HS-27A (cell line): ENCODE data around the gene RABAC1.

Experiments
- DNase-seq: peaks from one replicate; pipeline ENCODE4 v3.0.0-alpha.2; 2012; ENCODE audit warnings: low read depth, missing footprints

Gene RABAC1

DNA sequence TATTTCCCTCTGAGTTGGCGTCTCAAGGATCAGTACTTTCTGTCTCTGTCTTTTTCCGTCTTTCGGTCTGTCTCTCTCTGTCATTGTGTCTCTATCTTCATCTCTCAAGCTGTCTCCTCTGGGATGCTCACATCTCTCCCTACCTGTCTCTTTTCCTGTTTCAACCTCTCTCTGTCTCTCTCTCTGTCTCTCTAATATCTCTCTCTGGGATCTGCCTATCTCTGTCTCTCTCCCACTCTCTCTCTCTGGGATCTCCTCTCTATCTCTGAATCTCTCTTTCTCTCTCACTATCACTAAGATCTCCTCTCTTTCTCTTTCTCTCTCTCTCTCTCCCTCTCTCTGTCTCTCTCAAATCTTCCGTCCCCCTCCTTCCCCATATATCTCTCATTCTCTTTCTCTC is 30.9 kb upstream of the RABAC1 start:
- no peak for DNase-seq

DNA sequence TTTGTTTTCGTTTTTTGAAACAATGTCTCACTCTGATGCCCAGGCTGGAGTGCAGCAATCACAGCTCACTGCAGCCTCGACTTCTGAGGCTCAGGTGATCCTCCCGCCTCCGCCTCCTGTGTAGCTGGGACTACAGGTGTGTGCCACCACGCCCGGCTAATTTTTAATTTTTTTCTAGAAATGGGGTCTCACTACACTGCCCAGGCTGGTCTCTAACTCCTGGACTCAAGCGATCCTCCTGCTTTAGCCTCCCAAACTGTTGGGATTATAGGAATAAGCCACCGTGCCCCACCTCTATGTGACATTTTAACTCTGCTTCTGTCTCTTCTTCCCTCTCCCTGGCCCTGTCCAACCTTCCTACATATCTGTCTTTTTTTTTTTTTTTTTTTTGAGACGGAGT is 29.8 kb upstream of the RABAC1 start:
- DNase-seq, result no peak

DNA sequence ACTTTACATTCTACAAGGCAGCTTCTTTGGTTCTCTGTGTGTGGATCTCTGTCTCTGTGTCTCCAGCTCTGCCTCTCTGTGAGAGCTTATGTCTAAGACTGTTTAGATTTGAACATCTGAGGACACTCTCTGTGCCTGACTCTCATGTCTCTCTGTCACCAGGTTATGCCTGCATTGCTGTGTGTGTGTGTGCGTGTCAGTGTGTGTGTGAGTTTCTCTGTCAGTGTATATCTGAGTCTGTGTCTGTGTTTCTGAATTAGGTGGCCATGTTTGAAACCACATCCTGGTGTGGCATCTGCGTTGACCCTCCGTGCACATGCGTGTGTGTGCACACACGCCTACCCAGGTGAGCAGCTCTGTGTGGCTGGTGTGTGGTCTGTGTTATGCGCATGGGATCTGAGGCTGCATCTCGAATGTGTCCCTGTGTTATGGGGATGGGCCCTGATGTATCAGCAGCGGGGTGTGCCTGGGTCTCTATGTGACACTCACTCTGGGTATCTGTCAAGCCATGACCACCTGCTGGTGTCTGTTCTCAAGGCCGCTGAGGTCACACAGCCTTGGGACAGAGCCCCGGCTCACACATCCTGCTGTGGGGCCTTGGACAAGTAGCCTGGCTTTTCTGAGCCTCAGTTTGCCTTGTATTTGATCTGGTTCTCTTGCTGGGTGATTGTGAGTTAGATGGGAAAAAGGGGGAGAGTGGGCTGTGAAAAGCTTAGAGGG is 28.2 kb upstream of the RABAC1 start:
- no peak for DNase-seq

DNA sequence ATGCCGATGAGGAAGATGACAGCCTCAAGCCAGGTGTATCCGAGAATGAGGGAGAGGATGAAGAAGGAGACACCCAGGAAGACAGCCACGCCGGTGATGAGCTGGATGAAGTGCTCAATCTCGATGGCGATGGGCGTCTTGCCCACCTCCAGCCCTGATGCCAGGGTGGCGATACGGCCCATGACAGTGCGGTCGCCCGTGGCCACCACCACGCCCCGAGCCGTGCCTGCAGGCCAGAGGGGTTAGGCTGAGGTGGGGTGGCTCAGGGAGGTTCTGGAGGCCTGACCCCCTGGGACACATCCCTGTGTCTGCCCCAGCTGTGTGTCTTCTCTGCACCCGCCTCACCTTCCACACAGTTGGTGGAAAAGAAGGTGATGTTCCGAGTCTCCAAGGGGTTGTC is 25.8 kb upstream of the RABAC1 start:
- no peak for DNase-seq

- DNase-seq, result no peak
Observed at GRCh38 chr19:41981724-41982123, 22.6 kb upstream of the RABAC1 start.

DNA sequence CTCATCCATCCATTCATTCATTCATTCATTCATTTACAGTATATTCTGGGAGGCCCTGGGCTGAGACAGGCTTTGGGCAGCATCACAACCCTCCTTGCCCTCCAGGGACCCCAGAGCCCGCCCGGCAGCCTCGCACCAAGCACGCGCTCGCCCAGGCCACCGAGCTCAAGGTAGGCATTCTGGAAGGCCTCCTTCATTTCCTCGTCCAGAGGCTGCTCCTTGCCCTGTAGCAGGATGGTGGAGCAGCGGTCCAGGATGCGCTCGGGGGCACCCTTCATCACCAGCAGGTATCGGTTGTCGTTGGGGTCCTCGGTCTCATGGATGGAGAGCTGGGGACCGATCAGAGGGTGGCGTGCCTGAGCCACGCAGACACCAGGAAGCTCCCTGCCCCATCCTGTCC is 19.3 kb upstream of the RABAC1 start:
- no peak for DNase-seq

- DNase-seq, result no peak
Observed at GRCh38 chr19:41977916-41978315, 18.8 kb upstream of the RABAC1 start.

DNA sequence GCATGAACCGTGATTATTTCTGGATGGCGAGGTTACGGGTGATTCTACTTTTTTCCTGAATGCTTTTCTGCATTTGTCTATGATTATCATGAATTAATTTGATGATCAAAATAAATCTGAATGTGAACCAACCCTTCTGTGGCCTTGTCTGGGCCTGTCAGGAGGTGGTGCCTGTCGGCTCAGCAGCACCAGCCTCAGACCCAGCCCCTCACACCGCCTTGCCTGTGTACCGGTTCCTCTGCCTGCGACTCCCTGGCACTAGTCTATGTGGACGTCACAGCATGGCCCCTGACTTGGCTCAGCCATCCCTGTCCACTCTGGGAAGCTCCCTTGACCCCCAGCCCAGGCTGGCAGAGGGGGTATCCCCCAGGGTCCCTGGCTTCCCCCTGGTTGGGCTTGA is 15.5 kb upstream of the RABAC1 start:
- DNase-seq, result no peak

GRCh38 chr19:41971363-41971762 is 12.2 kb upstream of the RABAC1 start:
- DNase-seq, result no peak

- DNase-seq, result no peak
Observed at GRCh38 chr19:41969772-41970458, 10.8 kb upstream of the RABAC1 start.

- no peak for DNase-seq
Observed at GRCh38 chr19:41968751-41969595, 9.9 kb upstream of the RABAC1 start.

GRCh38 chr19:41967054-41967783 is 8.1 kb upstream of the RABAC1 start:
- DNase-seq, result no peak

GRCh38 chr19:41965106-41965505 is 6.0 kb upstream of the RABAC1 start:
- no peak for DNase-seq

- no peak for DNase-seq
Observed at GRCh38 chr19:41960973-41961372, 1.9 kb upstream of the RABAC1 start.

DNA sequence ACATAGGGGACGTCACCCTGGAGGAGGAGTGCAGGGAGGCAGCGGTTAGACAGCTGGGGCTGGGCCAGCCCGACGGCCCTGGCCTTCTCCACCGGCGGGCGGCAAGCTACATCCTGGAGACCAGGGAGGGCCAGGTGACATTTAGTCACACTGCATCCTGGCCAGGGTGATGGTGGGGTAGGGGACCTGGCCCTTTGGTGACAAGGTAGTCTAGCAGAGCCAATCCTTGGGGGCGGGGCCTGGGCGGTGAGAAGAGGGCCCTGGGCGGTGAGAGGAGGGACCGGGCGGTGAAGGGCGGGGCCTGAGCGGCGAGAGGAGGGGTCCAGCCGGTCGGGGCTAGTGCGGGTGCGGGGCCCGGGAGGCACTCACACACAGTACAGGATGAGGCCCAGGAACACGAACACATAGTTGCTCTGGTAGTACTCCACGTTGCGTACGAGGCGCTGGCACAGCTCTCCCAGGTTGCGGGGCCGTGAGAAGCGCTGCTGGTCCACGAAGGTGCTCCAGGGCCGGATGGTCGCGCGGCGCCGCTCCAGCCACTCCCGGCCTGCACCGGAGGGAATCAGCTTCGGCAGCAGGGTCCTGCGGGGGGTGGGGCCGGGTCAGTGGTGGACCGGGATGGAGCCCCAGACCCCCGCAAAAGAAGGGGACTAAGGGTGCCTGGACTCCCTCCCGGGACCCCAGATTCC is 610 bp downstream of the RABAC1 start:
- DNase-seq, result no peak

DNA sequence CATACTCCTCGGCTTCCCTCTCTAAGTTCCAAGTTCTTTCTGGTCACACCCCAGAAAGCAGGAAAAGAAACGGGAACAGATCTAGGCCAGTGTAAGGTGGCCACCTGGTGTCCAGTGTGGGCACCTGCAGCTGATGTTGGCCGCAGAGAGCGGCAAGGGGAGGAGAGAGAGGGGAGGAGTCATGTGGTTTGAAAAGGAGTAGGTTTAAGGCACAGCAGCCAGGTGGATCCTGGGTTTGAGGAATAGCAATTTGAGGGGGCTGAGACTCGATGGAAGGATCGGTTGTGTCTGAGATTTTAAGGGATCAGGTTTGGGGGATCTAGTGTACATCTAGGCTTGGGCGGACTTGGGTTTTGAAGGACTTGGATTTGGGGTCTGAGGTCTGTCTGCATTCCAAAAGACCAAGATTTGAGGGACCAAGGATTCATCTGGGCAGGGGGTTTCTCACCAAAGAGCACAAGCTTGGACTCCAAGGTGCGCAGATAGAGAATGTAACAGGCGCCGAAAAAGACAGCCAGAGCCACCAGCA is 1.2 kb downstream of the RABAC1 start:
- peak; percentile 74 for DNase-seq

DNA sequence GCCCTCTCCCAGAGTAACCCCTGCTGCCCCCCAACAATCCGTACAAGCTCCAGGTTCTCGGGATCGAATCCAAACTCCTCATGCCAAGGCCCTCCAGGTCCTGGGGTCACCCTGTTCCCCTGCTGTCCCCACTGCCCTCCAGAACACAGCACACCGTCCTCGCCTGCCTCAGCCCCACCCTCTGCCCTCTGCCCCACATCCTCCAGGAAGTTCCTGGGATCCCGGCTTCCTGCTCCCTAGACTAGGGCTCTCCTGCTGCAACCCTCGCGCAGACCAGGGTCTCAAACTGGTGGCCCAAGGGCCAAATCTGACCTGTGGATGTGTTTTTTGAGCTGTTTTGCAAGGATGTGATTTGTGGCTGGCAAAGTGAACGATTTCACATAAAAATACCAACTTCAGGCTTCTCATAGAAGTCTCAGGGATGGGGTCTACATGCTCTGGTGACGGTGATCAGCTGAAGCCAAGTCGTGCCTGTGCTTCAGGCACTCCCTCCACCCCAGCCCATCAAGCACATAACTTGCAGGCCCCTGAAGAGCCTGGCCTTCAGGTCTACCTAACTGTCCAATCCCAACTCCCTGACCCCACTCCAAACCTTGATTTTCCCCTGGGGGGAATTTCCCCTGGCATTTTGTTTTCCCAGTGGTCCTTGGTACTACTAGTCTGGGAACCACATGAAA is 1.8 kb downstream of the RABAC1 start:
- no peak for DNase-seq

GRCh38 chr19:41956621-41957020 is 2.5 kb downstream of the RABAC1 start:
- no peak for DNase-seq

DNA sequence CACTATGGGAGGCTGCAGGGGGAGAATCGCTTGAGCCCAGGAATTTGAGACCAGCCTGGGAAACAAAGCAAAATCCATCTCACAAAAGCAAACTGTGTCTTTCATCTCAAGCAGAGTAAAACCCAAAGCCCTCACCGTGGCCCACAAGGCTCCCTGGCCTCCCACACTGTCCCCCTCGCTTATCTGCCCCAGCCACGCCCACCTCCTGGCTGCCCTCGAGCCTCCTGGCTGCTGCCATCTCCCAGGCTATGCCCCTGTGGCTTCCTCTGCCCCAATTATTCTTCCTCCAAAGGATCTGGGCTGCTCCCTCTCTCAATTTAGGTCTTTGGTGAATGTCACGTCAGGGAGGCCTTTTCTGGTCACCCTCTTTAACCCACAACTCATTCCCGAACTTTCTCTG is 3.6 kb downstream of the RABAC1 start:
- no peak for DNase-seq

GRCh38 chr19:41951686-41952172 is 7.4 kb downstream of the RABAC1 start:
- peak; percentile 82 for DNase-seq

DNA sequence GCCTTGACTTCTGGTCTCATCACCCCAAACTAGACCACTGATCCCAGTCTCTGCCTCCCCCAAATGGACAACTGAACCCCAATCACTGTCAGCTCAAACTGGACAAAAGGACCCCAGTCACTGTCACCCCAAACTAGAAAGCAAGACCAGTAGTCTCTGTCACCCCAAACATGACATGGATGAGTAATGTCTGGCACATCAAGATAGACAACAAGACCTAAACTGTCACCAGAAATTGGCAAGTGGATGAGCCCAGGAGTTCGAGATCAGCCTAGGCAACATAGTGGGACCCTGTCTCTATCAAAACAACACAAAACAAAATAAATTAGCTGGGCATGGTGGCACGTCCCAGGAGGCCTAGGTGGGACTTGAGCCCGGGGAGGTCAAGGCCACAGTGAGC is 12.0 kb downstream of the RABAC1 start:
- no peak for DNase-seq
